ENCODE data around the gene CAPN15. TPM values are rescaled to one million over a fixed set of nuclear protein-coding genes. Genes with fewer than 3 reads are reported as not detected.

The CAPN15 gene
- total RNA-seq, 1 experiment from 2014 or later: 76.4 TPM

- no peak overlapping the region for H3K18ac ChIP-seq (ENCODE audit: insufficient read length, low read depth, low read length)
- H3K4me1 ChIP-seq (ENCODE audit: insufficient read depth, low read length): no peaks in the 10 kb centered on the region
- H2AFZ ChIP-seq (ENCODE audit: low read length): no peak overlapping the region
- no peaks in the 10 kb centered on the region for H3K9me3 Mint-ChIP-seq
- no peak overlapping the region for H4K8ac ChIP-seq (replicated peaks; ENCODE audit: insufficient read length, low read depth, low read length)
- no peak overlapping the region; a peak in 1 of 5 replicates for H3K4me3 Mint-ChIP-seq
- TF ChIP-seq CTCF (conservative IDR thresholded peaks at IDR 0.05): no peak
- no peak overlapping the region for H3K9ac ChIP-seq (ENCODE audit: extremely low read depth, insufficient read length, low read length)
- no peak overlapping the region for H3K4me2 ChIP-seq (ENCODE audit: insufficient read depth, insufficient read length, low read length)
- no peaks in the 10 kb centered on the region for H3K23me2 ChIP-seq (ENCODE audit: insufficient read length, low read depth, low read length, poor library complexity, severe bottlenecking)
- H3K23ac ChIP-seq (ENCODE audit: insufficient read length, low read depth, low read length): no peak overlapping the region
- 0 out of 7 replicates have a peak overlapping the region, but pooled peaks of 1 of the 3 experiments have one; percentile 21 for H3K27ac Mint-ChIP-seq
- H2BK5ac ChIP-seq (ENCODE audit: insufficient read length, low read length): no peak overlapping the region
- H3K9me3 ChIP-seq (ENCODE audit: control insufficient read depth, low read depth, low read length): no peaks in the 10 kb centered on the region
- H3K27me3 Mint-ChIP-seq (ENCODE audit: low read depth): no peaks in the 10 kb centered on the region
- WGBS (ENCODE audit: extremely low coverage, insufficient read length, low lambda C conversion rate): no CpG with 5 or more reads among the region's 21 CpGs
- H3T11ph ChIP-seq (ENCODE audit: low read length): no peak overlapping the region
- no peak overlapping the region for H2BK12ac ChIP-seq (ENCODE audit: insufficient read length, low read depth, low read length)
- H3K27me3 ChIP-seq (ENCODE audit: insufficient read depth, low read length): no peaks in the 10 kb centered on the region
- H3K27ac ChIP-seq (ENCODE audit: insufficient read length, low read depth, low read length): no peak overlapping the region
- H3K79me1 ChIP-seq (ENCODE audit: insufficient read depth, low read depth, low read length, poor library complexity, severe bottlenecking): no peaks in the 10 kb centered on the region
- H3K4me1 Mint-ChIP-seq: peaks cover 12 to 13% of the 10 kb centered on the region in 2 experiments
- H4K91ac ChIP-seq (ENCODE audit: insufficient read length, low read depth, low read length): no peak overlapping the region
- no peak overlapping the region for H2AK5ac ChIP-seq (ENCODE audit: insufficient read length, low read length)
- no peaks in the 10 kb centered on the region for H4K20me1 ChIP-seq (ENCODE audit: control insufficient read depth, insufficient read depth, insufficient read length)
- H2BK15ac ChIP-seq (ENCODE audit: low read depth, low read length): no peak overlapping the region
- H3K79me2 ChIP-seq (ENCODE audit: insufficient read depth, low read length): no peaks in the 10 kb centered on the region
- H3K14ac ChIP-seq (ENCODE audit: insufficient read depth, low read length): no peak overlapping the region
- no peak overlapping the region for H2BK20ac ChIP-seq (ENCODE audit: low read depth, low read length, poor library complexity, severe bottlenecking)
- H3K36me3 Mint-ChIP-seq (ENCODE audit: insufficient read depth in 1 of 3, low read depth in 3 of 3): peaks cover 4 to 22% (median 18%) of the 10 kb centered on the region in 3 experiments; a peak in 6 of 7 replicates
- no peak overlapping the region for H4K5ac ChIP-seq (ENCODE audit: insufficient read length, low read depth, low read length)
- no peak overlapping the region for H3K4ac ChIP-seq (ENCODE audit: low read depth, low read length)
- H3K56ac ChIP-seq (ENCODE audit: insufficient read length, low read depth, low read length): no peak overlapping the region
- no peak overlapping the region for H2BK120ac ChIP-seq (ENCODE audit: low read depth, low read length, poor library complexity, severe bottlenecking)
- no peak for DNase-seq
Observed at GRCh38 chr16:496097-496886, 31.2 kb upstream of the CAPN15 start.

Measured in H9 (cell line).